ENCODE data around the gene GIGYF2. TPM values are rescaled to one million over a fixed set of nuclear protein-coding genes. Genes with fewer than 3 reads are reported as not detected.

Gene GIGYF2
- total RNA-seq, 1 donor from 2014 or later: 36.3 TPM

DNA sequence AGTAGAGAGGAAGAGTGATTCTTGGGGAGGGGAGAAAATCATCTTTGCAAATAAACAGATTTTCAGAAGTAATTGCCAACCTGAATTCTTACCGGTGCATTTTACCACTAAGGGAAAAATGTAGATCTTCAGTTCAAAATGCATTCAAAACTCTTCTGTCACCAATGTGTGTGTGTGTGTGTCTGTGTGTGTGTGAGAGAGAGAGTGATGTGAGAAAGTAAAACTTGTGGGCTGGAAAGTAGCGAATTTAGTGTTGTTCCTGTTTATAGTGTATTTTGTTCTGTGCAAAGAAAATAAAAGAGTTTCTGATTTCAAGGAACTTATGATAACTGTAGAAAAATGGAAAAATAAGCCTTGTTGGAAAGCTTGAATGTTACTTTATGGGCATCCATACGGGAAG is 52.2 kb downstream of the GIGYF2 start:
- DNase-seq (ENCODE audit: low read depth in 2 of 2): no peak

DNA sequence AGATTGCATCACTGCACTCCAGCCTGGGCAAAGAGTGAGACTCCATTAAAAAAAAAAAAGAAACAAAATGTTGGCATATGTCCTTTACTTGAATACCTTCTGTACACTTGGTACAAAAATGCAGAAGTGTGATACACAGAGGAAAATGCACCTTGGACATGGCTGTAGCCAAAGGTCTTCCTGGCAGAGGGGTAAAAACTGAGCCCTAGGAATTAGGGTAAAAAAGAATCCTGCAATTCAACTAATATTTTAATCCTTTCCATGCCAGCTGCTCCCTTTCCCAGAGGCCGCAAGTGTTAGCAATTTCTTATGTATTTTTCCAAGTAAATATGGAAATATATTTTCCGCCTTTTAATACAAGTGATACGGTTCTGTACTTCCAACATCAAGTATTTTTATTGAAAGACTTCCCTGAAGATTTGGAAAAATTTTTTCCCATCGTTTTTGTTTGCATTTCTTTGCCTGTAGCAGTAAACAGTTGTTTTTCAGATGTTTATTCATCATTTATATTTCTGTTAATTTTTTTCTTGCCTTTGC is 53.1 kb downstream of the GIGYF2 start:
- DNase-seq (ENCODE audit: low read depth in 2 of 2): no peak

DNA sequence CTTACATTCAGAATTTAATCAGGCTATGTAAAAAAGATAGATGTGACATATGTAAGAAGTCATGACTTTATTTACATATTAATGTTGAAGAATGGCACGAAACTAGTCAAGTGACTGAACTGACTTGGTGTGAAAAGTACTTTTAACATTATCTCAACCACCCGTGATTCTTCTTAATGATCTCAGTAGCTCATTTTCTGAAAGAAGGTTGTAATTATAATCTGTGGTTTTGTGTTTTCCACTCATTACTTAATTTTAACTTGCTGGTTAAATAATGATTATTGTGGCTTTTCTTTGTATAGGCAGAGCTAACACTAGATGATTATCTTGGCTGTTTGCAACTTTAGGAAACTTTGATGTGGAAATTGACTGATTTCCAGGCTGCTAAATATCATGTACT is 60.8 kb downstream of the GIGYF2 start:
- no peak for DNase-seq (ENCODE audit: low read depth in 2 of 2)

DNA sequence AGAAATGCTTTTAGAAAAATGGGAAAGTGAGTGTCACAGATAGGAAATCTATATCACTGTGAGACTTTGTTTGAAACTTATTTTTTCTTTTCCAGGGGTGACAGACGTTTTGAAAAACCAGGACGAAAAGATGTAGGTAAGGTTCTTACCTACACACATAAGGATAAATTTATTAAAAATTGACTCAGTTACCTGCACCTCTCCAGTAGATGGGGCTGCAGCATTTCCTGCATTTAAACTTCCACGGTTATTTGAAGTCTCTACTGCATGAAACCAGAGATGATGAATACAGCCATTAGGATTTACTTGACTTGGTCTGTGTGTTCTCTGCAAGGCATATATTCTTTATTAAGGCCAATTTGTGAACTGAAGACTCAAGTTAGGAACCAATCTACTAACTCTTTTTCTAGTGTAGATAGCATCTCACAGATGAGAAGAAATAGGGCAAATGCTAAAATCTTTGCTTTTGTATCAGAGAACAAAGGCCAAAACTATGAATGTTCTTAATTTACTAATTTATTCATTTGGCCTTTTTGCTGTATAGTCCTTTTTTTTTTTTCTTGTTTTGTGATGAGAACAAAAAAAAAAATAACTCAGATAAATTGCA is 64.3 kb downstream of the GIGYF2 start:
- DNase-seq (ENCODE audit: low read depth in 2 of 2): peak; percentile 33 to 57

DNA sequence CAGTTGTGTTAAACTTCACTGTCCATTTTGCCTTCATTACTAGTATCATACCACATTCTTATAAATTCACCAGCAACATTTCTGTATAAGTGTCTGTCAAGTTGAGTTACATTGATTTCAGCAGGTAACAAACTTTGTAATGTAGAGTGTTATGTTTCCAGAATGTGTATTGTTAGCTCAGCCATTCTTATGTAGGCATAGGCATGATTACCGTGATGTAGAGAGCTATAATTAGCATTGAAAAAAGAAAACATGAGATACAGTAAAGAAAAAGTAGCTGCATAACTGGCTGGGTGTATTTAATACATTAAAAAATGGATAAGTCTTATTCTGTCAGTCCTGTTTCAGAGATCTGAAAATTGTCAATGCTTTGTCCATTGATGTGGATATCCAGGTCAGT is 70.7 kb downstream of the GIGYF2 start:
- DNase-seq (ENCODE audit: low read depth in 2 of 2): no peak

DNA sequence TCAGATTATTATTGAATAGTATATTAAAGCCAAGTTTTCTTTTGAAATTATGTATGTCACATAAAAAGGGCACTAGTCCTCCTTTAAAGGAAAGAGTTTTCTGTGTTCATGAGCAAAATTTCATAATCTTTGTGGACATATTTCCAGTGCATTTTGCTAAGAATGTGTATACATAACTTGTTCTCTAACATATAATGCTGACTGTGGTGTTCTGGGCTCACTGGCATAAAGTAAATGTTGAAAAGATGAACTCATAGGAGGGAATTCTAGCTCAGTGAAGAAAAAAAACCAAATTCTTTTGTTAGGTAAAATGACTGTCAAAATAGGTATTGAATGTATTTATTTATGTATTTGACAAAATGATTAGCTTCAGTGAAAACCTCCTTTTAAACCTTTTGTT is 73.1 kb downstream of the GIGYF2 start:
- DNase-seq (ENCODE audit: low read depth in 2 of 2): no peak

DNA sequence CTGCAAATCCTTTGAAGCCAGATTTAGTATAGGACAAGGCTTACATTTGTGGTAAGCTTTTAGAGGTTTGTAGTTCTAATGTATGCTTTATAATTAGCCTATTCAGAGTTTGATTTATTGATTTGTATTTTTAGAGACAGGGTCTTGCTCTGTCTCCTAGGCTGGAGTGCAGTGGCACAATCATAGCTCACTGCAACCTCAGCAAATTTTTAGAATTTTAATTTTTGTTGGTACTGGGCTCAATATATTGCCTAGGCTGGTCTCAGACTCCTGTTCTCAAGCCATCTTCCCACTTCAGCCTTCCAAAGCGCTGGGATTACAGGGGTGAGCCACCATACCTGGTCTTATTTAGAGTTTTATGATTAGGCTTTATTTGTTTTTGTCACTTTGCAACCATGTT is 74.7 kb downstream of the GIGYF2 start:
- DNase-seq (ENCODE audit: low read depth in 2 of 2): no peak

DNA sequence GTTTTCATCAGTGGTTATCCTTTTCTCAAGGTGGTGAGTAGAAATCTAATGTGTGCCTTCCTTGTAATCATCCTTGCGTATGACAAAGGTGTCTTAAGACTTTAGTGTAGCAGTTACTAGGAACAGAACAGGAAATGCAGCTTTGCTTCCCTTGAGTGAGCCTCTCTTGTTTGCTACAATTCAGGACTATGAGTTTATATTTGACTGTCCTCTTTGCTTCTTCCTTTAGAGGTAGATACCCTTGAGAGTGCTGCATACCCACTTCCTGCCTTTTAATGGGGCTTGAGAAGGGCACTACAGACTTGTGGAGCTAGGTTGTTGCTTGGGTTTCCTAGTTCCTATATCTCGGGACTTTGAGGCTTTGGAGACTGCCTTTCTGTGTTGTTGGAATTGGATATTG is 75.4 kb downstream of the GIGYF2 start:
- DNase-seq (ENCODE audit: low read depth in 2 of 2): no peak

DNA sequence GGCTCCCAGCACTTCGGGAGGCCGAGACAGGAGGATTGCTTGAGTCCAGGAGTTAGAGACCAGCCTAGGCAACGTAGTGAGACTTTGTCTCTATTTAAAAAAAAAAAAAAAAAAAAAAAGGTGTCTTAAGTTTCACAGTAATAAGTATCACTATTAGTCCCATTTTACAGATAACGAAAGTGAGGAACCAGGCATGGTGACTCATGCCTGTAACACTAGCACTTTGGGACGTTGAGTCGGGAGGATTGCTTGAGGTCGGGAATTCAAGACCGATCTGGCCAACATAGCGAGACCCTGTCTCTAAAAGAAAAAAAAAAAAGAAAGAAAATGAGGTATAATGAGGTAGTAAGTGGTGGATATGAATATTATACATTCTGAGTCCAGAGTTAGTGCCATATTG is 76.7 kb downstream of the GIGYF2 start:
- no peak for DNase-seq (ENCODE audit: low read depth in 2 of 2)

DNA sequence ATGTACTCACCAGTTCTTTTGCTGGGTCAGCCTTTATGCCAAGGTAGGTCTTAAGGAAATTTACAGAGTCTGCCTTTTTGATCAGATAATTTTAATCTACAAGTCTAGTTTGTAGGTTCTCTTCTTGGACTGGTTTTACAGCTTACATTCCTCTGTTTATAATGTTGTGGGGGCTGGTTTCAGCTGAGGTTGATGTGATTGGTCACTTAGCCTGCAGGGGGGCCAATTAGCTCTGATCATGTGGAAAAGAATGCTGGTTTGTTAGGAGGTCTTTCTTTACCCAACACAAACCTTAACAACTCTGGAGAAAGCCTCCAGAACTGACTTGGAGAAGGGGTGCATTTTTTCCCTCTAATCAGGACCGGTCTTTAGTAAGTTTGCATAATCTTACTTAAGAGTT is 79.3 kb downstream of the GIGYF2 start, which contains the start of gene KCNJ13:
TSS of gene KCNJ13 (minus strand) at position 131 of the 400 bp plus-strand sequence. CDS start 5,203 bp downstream, outside the sequence.
- no peak for DNase-seq (ENCODE audit: low read depth in 2 of 2)

DNA sequence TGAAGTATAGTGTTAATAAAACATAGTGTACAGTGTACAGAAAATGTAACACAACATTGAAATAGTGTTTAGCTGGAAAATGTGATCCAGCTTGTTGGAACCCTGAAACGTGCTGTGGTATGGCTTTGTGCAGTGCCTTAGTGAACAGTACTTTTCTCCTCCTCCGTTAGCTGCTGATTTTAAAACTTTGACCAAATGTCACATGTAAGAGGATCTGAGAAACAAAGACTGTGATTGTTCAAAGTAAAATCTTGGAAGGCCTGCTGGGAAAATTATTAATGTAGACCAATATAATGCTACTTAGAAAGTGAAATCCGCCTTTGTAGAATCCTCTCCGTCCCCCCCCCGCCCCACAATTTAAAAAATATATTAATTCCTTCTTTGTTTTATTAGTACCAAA is 80.1 kb downstream of the GIGYF2 start:
- DNase-seq (ENCODE audit: low read depth in 2 of 2): no peak

DNA sequence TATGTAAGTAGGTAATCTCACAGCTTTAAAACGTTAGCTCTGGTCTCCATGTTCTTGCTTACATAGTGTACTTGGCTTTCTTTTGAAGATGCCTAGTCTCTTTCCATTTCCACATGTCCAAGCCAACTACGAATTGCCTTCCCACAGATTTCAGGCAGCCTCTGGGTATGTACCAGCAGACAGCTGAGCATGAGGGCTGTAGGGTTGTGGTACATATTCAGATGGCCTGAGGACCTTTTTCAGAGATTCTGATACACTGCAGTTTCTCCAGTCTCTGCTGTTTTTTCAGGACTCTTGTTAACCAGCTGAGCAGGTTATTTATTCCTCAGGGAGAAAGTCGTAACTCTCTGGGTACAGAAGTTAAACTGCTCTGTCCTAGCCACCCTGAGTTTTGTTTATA is 82.3 kb downstream of the GIGYF2 start:
- no peak for DNase-seq (ENCODE audit: low read depth in 2 of 2)

DNA sequence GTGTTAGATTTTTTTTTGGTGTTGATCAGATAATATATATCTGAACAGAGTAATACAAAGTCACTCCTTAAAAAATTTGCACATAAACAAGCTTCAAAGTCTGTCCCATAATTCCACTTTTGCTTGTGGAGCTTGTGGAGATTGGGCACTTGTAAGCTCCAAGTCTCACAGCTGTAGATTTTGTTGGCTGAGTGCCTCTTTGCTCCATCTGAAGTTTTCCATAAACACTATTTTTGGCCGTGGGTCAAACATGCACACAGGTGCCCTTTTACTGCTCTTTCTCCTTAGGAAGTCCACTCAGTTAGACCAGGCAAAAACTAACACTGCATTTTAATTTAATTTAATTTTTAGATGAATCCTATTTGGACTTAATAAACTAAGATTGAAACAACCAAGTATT is 82.8 kb downstream of the GIGYF2 start:
- peak; percentile 29 to 62 for DNase-seq (ENCODE audit: low read depth in 2 of 2)

DNA sequence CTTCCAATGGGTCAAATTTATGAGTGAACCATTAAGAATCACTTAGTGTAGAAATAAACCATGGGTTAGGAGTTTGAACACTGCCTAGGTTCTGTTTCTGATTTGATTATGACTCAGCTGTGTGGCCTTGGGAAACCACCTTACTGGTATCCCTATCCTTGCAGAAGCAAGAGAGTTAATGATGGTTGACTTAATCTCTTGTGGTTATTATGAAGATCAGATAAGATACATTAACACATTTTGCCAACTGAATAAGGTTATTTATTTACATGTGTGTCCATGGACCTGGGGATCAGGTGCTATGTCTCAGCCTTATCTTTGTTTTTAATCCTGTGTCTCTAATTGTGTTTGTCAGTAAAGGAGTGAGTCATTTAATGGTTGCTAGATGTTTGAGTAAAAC is 84.6 kb downstream of the GIGYF2 start:
- DNase-seq (ENCODE audit: low read depth in 2 of 2): peak in 1 of 2 donors; percentile 23

DNA sequence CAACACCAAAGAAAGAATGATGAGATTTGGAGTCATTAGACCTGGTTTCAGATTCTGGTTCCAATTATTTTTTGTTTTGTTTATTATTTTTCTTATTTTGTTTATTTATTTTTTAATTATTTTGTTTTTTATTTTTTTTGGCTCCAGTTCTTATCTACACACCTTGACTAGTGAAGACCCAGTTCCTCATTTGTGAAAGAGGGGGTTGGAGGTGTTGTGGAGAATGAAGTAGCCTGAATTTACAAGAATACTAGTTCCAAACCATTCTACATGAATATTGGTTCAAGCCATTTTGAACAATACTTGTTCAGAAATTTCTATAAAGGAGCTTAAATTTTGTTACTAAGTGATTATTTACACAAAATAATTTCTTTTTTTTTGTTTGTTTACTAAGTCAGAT is 86.1 kb downstream of the GIGYF2 start:
- DNase-seq (ENCODE audit: low read depth in 2 of 2): no peak

DNA sequence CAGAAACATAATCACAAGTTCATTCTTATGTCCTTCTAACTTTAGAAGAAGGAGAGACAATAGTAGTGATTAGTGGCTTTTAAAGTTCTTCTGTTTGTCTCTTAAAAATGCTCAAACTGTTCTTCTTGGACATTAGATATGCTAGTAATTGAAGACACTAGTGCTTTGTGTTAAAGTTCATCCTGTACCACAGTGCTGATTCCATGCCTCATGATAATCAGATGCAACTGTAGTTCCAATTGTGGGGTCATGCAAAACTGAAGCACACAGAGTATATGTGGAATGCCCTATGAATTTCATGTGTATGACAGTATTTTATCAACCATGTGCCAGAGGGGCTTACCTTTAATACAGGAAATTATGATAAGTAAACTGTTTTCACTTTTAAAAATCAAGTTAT is 90.7 kb downstream of the GIGYF2 start:
- DNase-seq (ENCODE audit: low read depth in 2 of 2): no peak

DNA sequence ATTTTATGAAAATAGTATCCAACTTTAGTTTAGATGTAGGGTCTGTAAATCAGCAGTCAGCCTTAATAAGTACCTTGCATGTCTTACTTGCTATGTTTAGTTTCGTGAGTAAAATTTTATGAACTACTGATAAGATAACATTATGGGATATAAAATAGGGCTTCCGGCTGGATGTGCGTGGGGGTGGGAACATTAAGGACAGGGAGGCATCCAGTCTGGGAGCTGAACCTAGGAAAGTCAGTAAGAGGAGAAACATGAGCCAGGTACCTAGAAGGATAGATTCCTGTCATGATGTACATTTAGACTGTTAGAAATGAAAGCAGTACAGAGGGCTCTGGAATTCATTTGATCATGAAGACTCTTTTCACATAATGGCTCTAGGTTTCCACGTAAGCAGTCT is 92.0 kb downstream of the GIGYF2 start:
- no peak for DNase-seq (ENCODE audit: low read depth in 2 of 2)

DNA sequence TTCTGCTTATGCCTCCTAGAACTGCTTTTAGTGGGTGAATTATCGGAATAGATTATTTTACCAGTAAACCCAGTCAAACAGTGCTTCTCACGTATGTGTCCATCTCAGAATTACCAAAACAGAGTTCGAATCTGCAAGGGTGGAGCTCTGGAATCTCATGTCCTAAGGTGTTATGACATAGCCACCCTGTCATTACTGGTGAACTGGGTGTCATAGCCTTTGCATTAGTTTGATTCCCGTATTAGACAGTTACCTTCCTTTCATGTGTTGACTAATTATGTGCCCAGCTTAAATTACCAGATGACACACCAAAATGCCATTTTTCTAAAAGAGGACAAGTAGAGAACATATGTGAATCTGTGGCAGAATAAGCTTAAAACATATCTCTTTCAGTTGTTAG is 94.4 kb downstream of the GIGYF2 start:
- no peak for DNase-seq (ENCODE audit: low read depth in 2 of 2)

DNA sequence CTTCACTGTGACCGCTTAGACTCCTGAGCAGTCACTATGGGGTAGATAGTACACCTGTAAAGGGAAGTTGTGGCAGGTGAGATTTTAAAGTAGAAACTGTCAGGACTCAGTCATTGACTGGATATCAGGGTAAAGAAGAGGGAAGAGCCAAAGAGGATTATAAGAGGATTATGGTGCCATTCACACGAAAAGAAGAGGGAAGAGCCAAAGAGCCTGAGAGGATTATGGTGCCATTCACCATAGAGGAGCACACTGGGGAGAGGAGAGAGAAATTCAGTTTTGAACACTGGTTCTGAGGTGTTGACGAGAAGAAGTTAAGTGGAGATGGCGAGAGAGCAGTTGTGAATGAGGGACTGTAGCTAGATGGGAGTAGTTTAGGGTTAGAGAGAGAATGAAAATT is 96.1 kb downstream of the GIGYF2 start:
- DNase-seq (ENCODE audit: low read depth in 2 of 2): no peak

DNA sequence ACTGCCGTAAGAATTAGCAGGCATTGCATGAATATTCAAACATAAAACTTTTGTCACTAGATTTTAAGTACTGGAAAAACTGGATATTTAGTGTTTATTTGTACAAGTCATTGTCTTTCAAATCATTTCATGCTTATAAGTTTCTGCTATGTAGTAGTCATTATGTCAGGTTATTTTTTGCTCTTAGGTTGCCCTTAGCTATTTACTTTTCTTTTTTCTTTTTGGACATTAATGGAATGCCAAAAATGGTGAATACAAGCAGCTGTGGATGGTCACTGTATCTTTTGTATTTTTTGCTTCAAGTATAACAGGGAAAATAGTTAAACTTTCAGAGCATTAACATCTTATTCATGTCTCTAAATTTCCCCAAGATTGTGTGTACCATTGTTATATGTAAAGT is 97.8 kb downstream of the GIGYF2 start:
- no peak for DNase-seq (ENCODE audit: low read depth in 2 of 2)

DNA sequence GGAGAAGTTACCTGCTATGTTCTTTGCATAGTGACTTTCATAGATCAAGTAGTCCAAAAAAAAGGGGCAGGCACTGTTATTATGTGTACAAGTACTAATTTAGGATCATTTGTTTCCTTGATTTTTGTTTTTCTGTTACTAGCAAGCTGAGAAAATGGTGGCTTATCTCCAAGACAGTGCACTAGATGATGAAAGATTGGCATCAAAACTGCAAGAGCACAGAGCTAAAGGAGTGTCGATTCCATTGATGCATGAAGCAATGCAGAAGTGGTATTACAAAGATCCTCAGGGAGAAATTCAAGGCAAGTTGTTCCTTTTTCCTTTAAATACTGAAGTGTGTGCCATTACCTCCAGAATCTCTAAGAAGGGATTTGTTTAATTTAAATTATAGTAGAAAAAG is 98.8 kb downstream of the GIGYF2 start:
- DNase-seq (ENCODE audit: low read depth in 2 of 2): no peak

DNA sequence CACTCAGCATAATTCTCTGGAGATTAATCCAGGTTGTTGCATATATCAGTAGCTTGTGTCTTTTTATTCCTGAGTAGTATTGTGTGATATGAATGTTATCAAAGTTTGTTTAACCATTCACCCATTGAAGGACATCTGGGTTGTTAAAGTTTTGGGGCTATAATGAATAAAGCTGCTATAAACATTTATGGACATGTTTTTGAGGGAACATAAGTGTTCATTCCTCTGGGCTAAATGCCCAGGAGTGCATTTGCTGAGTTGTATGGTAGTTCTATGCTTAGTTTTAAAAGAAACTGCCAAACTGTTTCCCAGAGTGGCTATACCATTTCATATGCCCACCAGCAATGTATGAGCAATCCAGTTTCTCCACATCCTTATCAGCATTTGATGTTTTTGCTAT is 101.1 kb downstream of the GIGYF2 start:
- DNase-seq (ENCODE audit: low read depth in 2 of 2): no peak

DNA sequence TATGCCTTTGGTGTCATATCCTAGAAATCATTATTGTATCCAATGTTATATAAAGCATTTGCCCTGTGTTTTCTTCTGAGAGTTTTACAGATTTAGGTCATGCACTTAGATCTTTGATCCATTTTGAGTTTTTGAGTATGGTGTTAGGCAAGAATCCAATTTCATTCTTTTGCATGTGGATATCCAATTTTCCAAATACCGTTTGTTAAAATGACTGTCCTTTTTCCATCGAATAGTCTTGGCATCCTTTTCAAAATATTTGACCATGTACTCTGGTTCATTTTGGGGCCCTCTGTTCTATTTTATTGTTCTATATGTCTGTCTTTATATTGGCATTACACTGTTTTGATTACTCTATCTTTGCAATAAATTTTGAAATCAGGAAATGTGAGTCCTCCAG is 103.0 kb downstream of the GIGYF2 start:
- peak; percentile 3 to 6 for DNase-seq (ENCODE audit: low read depth in 2 of 2)

DNA sequence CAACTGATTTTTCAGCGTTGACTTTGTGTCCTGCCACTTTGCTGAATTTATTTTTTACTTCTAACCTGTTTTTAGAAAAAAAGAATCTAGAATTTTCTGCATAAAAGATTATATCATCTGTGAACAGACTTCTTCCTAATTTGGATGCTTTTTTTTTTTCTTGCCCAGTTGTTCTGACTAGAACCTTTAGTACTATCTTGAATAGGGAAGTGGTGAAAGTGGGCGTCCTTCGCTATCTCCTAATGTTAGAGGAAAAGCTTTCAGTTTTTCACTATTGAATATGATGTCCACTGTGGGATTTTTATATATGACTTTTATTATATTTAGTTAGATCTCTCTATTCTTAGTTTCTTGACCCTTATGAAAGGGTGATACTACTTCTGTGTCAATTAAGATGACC is 105.0 kb downstream of the GIGYF2 start:
- DNase-seq (ENCODE audit: low read depth in 2 of 2): no peak
